ENCODE measurements around the gene S100A1. TPM values are rescaled to one million over a fixed set of nuclear protein-coding genes. Genes with fewer than 3 reads are reported as not detected.

The S100A1 gene
- total and polyA plus RNA-seq, 2 of the 13 experiments (the other 11 are each of a cell fraction or from before 2014, with no cell fraction given) = 120 to 251 TPM

GRCh38 chr1:153633754-153634665 is 5.8 kb downstream of the S100A1 start, which contains the start of gene CHTOP (continued):
- TF ChIP-seq PHF20 (CRISPR knock-in tag; IDR thresholded peaks at IDR 0.05) (peak; percentile 69), KDM3A (CRISPR knock-in tag; IDR thresholded peaks at IDR 0.05; ENCODE audit: low read depth) (no peak; the same call in 1 of the 2 replicates), TCF7 (IDR thresholded peaks at IDR 0.05; ENCODE audit: low read depth) (no peak), ZNF660 (CRISPR knock-in tag; IDR thresholded peaks at IDR 0.05; ENCODE audit: borderline replicate concordance, low read depth) (no peak), ZNF331 (CRISPR knock-in tag; IDR thresholded peaks at IDR 0.05) (peak; percentile 55; the same call in 1 of the 2 replicates), REL (CRISPR knock-in tag; conservative IDR thresholded peaks at IDR 0.05) (no peak), PRMT3 (CRISPR knock-in tag; IDR thresholded peaks at IDR 0.05; ENCODE audit: borderline replicate concordance, low read depth) (peak; percentile 66; the same call in 1 of the 2 replicates), BCL6 (CRISPR knock-in tag; IDR thresholded peaks at IDR 0.05) (0 out of 2 replicates have a peak, but pooled peaks have one; percentile 24), ZNF558 (CRISPR knock-in tag; IDR thresholded peaks at IDR 0.05; ENCODE audit: borderline replicate concordance) (no peak), ZNF30 (CRISPR knock-in tag; IDR thresholded peaks at IDR 0.05) (no peak), ZNF275 (CRISPR knock-in tag; IDR thresholded peaks at IDR 0.05; ENCODE audit: borderline replicate concordance) (peak; percentile 46; the same call in 1 of the 2 replicates), TBX3 (IDR thresholded peaks at IDR 0.05; ENCODE audit: borderline replicate concordance) (peak; percentile 42; the same call in 1 of the 2 replicates), BRF2 (CRISPR knock-in tag; IDR thresholded peaks at IDR 0.05) (peak; percentile 71), ZSCAN30 (CRISPR knock-in tag; IDR thresholded peaks at IDR 0.05) (no peak), CHD4 (IDR thresholded peaks at IDR 0.05; ENCODE audit: borderline replicate concordance, low read length) (no peak; the same call in 1 of the 2 replicates), ZNF790 (CRISPR knock-in tag; IDR thresholded peaks at IDR 0.05; ENCODE audit: borderline replicate concordance) (no peak), ZNF546 (CRISPR knock-in tag; conservative IDR thresholded peaks at IDR 0.05) (no peak; the same call in 1 of the 2 replicates), ZBTB1 (CRISPR knock-in tag; IDR thresholded peaks at IDR 0.05; ENCODE audit: borderline replicate concordance) (no peak)
